A549 (cell line): ENCODE results near the gene NCAPG. TPM values are rescaled to one million over a fixed set of nuclear protein-coding genes. Genes with fewer than 3 reads are reported as not detected.

Experiments used
- ATAC-seq, 2 experiments: fragments of 200-7000 bp in 1 of 2; fragments of >200 bp in 1 of 2; cut with Nextera tagmentation in 1 of 2; cut with Tn5 transposase in 1 of 2; 3 replicates each; pipeline versions ENCODE4 v1.8.0 to v1.9.1; 2018 to 2020; ENCODE audit warnings: mild to moderate bottlenecking in 1 of 2, moderate library complexity in 1 of 2
- CTCF ChIA-PET: fragments of 300-600 bp; sonication (Branson Sonifier 250); formaldehyde crosslinking; extraction: SDS; loops from one replicate; lab custom pipeline; 2021; ENCODE audit warnings: antibody characterized with exemption, inconsistent platforms; lab: Yijun Ruan, JAX
- POLR2A ChIA-PET: fragments of 350-600 bp; formaldehyde crosslinking; extraction: SDS; loops from one replicate; lab custom pipeline; 2021; ENCODE audit warnings: antibody characterized with exemption, inconsistent platforms; lab: Yijun Ruan, JAX
- DNase-seq, 2 experiments: peaks; one replicate each; pipeline versions ENCODE4 v3.0.0 to v3.0.0-alpha.2; 2011 to 2016; ENCODE audit warnings: low read depth in 1 of 2, low spot score in 1 of 2
- FAIRE-seq: peaks from 2 replicates; lab custom pipeline; 2011; peaks lifted over from hg19 to GRCh38; lab: Jason Lieb, UNC
- H3K27ac ChIP-seq, 2 experiments: fragments of >200 bp; sonication (Bioruptor Twin); formaldehyde crosslinking; 3 replicates each; pipeline ENCODE4 v1.5.1; 2016 to 2017
- H3K4me1 ChIP-seq: fragments of >200 bp; sonication (Bioruptor Twin); formaldehyde crosslinking; 3 replicates; pipeline ENCODE4 v1.6.1; 2016
- H3K4me2 ChIP-seq: fragments of >200 bp; sonication (Bioruptor Twin); formaldehyde crosslinking; 3 replicates; pipeline ENCODE4 v1.6.1; 2016
- H3K4me3 ChIP-seq: fragments of >200 bp; sonication (Bioruptor Twin); formaldehyde crosslinking; 3 replicates; pipeline ENCODE4 v1.5.1; 2016
- H3K9me3 ChIP-seq: fragments of >200 bp; sonication (Bioruptor Twin); formaldehyde crosslinking; 3 replicates; pipeline ENCODE4 v1.6.1; 2016
- BHLHE40 ChIP-seq: IDR thresholded peaks from 2 replicates; pipeline ENCODE4 v1.6.1; 2012; ENCODE audit warnings: low read depth, low read length, inconsistent platforms
- CHD2 ChIP-seq: fragments of 150-350 bp; IDR thresholded peaks from 2 replicates; pipeline ENCODE4 v1.6.1; 2014; ENCODE audit warnings: low read length; ENCODE audit not compliant: partially characterized antibody
- CTCF ChIP-seq: fragments of >200 bp; sonication (Bioruptor Twin); formaldehyde crosslinking; IDR thresholded peaks from 3 replicates; pipeline ENCODE4 v1.5.1; 2016
- E2F6 ChIP-seq: IDR thresholded peaks from 2 replicates; pipeline ENCODE4 v1.6.1; 2012; ENCODE audit warnings: low read depth, borderline replicate concordance
- EHMT2 ChIP-seq: fragments of 200-600 bp; sonication (generic); IDR thresholded peaks from 2 replicates; pipeline ENCODE4 v1.6.1; 2016; ENCODE audit warnings: antibody characterized with exemption, low read depth, mild to moderate bottlenecking, moderate library complexity
- HES2 ChIP-seq: fragments of >200 bp; sonication (Bioruptor Twin); formaldehyde crosslinking; IDR thresholded peaks from 2 replicates; pipeline ENCODE4 v1.6.1; 2016
- HMGXB4 ChIP-seq: fragments of 250-450 bp; sonication (Bioruptor Pico); IDR thresholded peaks from 2 replicates; pipeline ENCODE4 v1.5.0; 2021; ENCODE audit warnings: mild to moderate bottlenecking, moderate library complexity, borderline replicate concordance
- HOXA7 ChIP-seq: fragments of 250-450 bp; sonication (Bioruptor Pico); IDR thresholded peaks from 2 replicates; pipeline ENCODE4 v1.5.0; 2020; ENCODE audit warnings: mild to moderate bottlenecking, moderate library complexity
- HOXB5 ChIP-seq: fragments of 250-450 bp; sonication (Bioruptor Pico); IDR thresholded peaks from 2 replicates; pipeline ENCODE4 v1.5.0; 2020; ENCODE audit warnings: mild to moderate bottlenecking, moderate library complexity
- JUN ChIP-seq, 2 experiments: fragments of >200 bp; sonication (Bioruptor Twin); formaldehyde crosslinking; IDR thresholded peaks; 2 replicates in 1 of 2; 3 replicates in 1 of 2; pipeline ENCODE4 v1.6.1; 2016 to 2017
- JUNB ChIP-seq: fragments of >200 bp; sonication (Bioruptor Twin); formaldehyde crosslinking; IDR thresholded peaks from 2 replicates; pipeline ENCODE4 v1.6.1; 2016
- RAD21 ChIP-seq, 2 experiments: fragments of >200 bp in 1 of 2; sonication (Bioruptor Twin) in 1 of 2; formaldehyde crosslinking in 1 of 2; IDR thresholded peaks in 1 of 2; conservative IDR thresholded peaks in 1 of 2; 2 replicates in 1 of 2; 3 replicates in 1 of 2; pipeline ENCODE4 v1.6.1; 2012 to 2018; ENCODE audit warnings: inconsistent platforms in 1 of 2
- RARB ChIP-seq: fragments of 250-450 bp; sonication (Bioruptor Pico); IDR thresholded peaks from 2 replicates; pipeline ENCODE4 v1.8.0; 2021; ENCODE audit warnings: mild to moderate bottlenecking, moderate library complexity
- REST ChIP-seq: fragments of 200-600 bp; sonication (generic); IDR thresholded peaks from 2 replicates; pipeline ENCODE4 v1.6.1; 2016; ENCODE audit warnings: antibody characterized with exemption, mild to moderate bottlenecking, moderate library complexity
- RNF2 ChIP-seq: fragments of 200-600 bp; sonication (generic); IDR thresholded peaks from 2 replicates; pipeline ENCODE4 v1.6.1; 2016; ENCODE audit warnings: low read depth, mild to moderate bottlenecking, antibody characterized with exemption, moderate library complexity, borderline replicate concordance
- SMC3 ChIP-seq: fragments of >200 bp; sonication (Bioruptor Twin); formaldehyde crosslinking; IDR thresholded peaks from 3 replicates; pipeline ENCODE4 v1.6.1; 2018; ENCODE audit warnings: inconsistent platforms
- SREBF2 ChIP-seq: fragments of 450-650 bp; IDR thresholded peaks from 2 replicates; pipeline ENCODE4 v1.6.1; 2014; ENCODE audit warnings: mild to moderate bottlenecking, moderate library complexity
- TFCP2L1 ChIP-seq: fragments of 250-450 bp; sonication (Bioruptor Pico); IDR thresholded peaks from 2 replicates; pipeline ENCODE4 v1.5.0; 2021; ENCODE audit warnings: mild to moderate bottlenecking
- ZFP36 ChIP-seq: fragments of 450-650 bp; IDR thresholded peaks from 2 replicates; pipeline ENCODE4 v1.6.1; 2014; ENCODE audit warnings: borderline replicate concordance; ENCODE audit not compliant: partially characterized antibody
- WGBS: methylation state at CpG from one replicate; pipeline ENCODE4 v1.1.6; 2017; ENCODE audit errors: missing lambda C conversion rate; 5-methylcytosine and 5-hydroxymethylcytosine counted together
- polyA plus RNA-seq, 4 experiments: library from polyadenylated mRNA; depleted of rRNA in 3 of 4; stranded (reverse); fragments of >200 nt; fragmentation: RNase III in 1 of 4; extraction: RNeasy Plus Mini Kit Qiagen cat#74134 plus additional on column Dnase treatment in 1 of 4; gene quantifications; 2 replicates in 3 of 4; 3 replicates in 1 of 4; pipeline ENCODE4 v1.2.3, GENCODE V29; 2011 to 2017

Gene NCAPG
- polyA plus RNA-seq, 2 of the 4 experiments (the other 2 are of a cell fraction), result 23.9 to 36.4 TPM

GRCh38 chr4:17816142-17816541 is 5.4 kb downstream of the NCAPG start:
- no peaks in the 10 kb centered on the region for H3K9me3 ChIP-seq
- no peak overlapping the region for H3K27ac ChIP-seq
- H3K4me1 ChIP-seq, result peaks cover 17% of the 10 kb centered on the region; the same call in 2 of the 3 replicates
- no peak for TF ChIP-seq RAD21 (conservative IDR thresholded peaks at IDR 0.05 in 1 of 2, IDR thresholded peaks at IDR 0.05 in 1 of 2)
- TF ChIP-seq TFCP2L1, result no peak
- TF ChIP-seq ZFP36, result no peak
- no peak for TF ChIP-seq SREBF2
- 95% methylated on average over 12 of the region's 12 CpGs for WGBS
- DNase-seq (no peak), FAIRE-seq (no peak), ATAC-seq (no peak)
- no peak overlapping the region for H3K4me2 ChIP-seq
- ChIA-PET POLR2A (no interaction called here), CTCF (interaction anchor here (0.9 to 1.9 kb wide), 12 partner anchors 8 to 777 kb away, joined by 3 to 6 read pairs (median 4); no protein-coding TSS in a partner anchor)
- no peak overlapping the region for H3K4me3 ChIP-seq

- WGBS, result 66% methylated on average over 5 of the region's 5 CpGs
- TF ChIP-seq HOXA7 (CRISPR knock-in tag) (no peak), CTCF (peak; percentile 47; the same call in 2 of the 3 replicates), SMC3 (peak; percentile 15; the same call in 1 of the 3 replicates), RAD21 (conservative IDR thresholded peaks at IDR 0.05 in 1 of 2, IDR thresholded peaks at IDR 0.05 in 1 of 2) (peak; percentile 35 to 50; a peak in 3 of 5 replicates)
- H3K4me2 ChIP-seq, result no peak overlapping the region
- peaks cover 17% of the 10 kb centered on the region; the same call in 2 of the 3 replicates for H3K4me1 ChIP-seq
- no peaks in the 10 kb centered on the region for H3K9me3 ChIP-seq
- ATAC-seq, result peak; percentile 74 to 79
- no peak for FAIRE-seq
- DNase-seq, result peak in 1 of 2 experiments; percentile 42
- ChIA-PET CTCF (interaction anchor here (0.6 to 1.9 kb wide), 21 partner anchors 9 to 778 kb away, joined by 3 to 6 read pairs (median 3); no protein-coding TSS in a partner anchor), POLR2A (no interaction called here)
- H3K27ac ChIP-seq, result no peak overlapping the region
- H3K4me3 ChIP-seq, result no peak overlapping the region
These were observed 6.2 kb downstream of the NCAPG start for GRCh38 chr4:17817027-17817426.

GRCh38 chr4:17823871-17824669 is 13.3 kb downstream of the NCAPG start:
- POLR2A ChIA-PET, result no interaction called here
- DNase-seq (no peak), ATAC-seq (no peak), FAIRE-seq (no peak)
- TF ChIP-seq CHD2 (no peak), HOXB5 (CRISPR knock-in tag) (no peak)
- CTCF ChIA-PET, result no interaction called here
- Histone ChIP-seq H3K4me1 (no peaks in the 10 kb centered on the region), H3K9me3 (no peaks in the 10 kb centered on the region), H3K27ac (no peak overlapping the region), H3K4me2 (no peak overlapping the region), H3K4me3 (no peak overlapping the region)
- WGBS, result 81% methylated on average over 1 of the region's 1 CpG

GRCh38 chr4:17846266-17846665 is 35.5 kb downstream of the NCAPG start:
- DNase-seq, result no peak
- 96% methylated on average over 2 of the region's 2 CpGs for WGBS
- no peaks in the 10 kb centered on the region for H3K4me1 ChIP-seq
- no peak overlapping the region for H3K4me2 ChIP-seq
- no peak for FAIRE-seq
- H3K9me3 ChIP-seq, result no peaks in the 10 kb centered on the region
- ATAC-seq, result no peak
- POLR2A ChIA-PET, result no interaction called here
- CTCF ChIA-PET, result interaction anchor here (0.6 kb wide), 1 partner anchor 19 kb away, joined by 3 read pairs; no protein-coding TSS in a partner anchor
- no peak overlapping the region for H3K4me3 ChIP-seq
- H3K27ac ChIP-seq, result no peak overlapping the region
- TF ChIP-seq SMC3 (no peak), HOXA7 (CRISPR knock-in tag) (no peak), HMGXB4 (no peak), EHMT2 (no peak), RAD21 (conservative IDR thresholded peaks at IDR 0.05 in 1 of 2, IDR thresholded peaks at IDR 0.05 in 1 of 2) (no peak), HOXB5 (CRISPR knock-in tag) (no peak), RNF2 (no peak), E2F6 (no peak), REST (no peak), JUN (IDR thresholded peaks at IDR 0.05) (no peak), BHLHE40 (no peak), JUNB (no peak), HES2 (no peak), RARB (CRISPR knock-in tag) (no peak)
